IPS-18c (cell line): ENCODE data around the gene P3H2.
"Not testable (repeated sequence)": the region's sequence is repeated elsewhere in the genome, so short reads cannot be mapped to it uniquely, and the experiment has no call there.

ENCODE experiments used
- H3K4me3 ChIP-seq: 2 replicates; pipeline ENCODE4 v1.7.0; 2013; ENCODE audit warnings: low read depth, mild to moderate bottlenecking, low read length, moderate library complexity; ENCODE audit not compliant: insufficient read depth
- H3K9me3 ChIP-seq: one replicate; pipeline ENCODE4 v1.6.1; 2013; ENCODE audit warnings: mild to moderate bottlenecking, low read length, moderate library complexity; ENCODE audit not compliant: control insufficient read depth, insufficient read depth

Gene P3H2

DNA sequence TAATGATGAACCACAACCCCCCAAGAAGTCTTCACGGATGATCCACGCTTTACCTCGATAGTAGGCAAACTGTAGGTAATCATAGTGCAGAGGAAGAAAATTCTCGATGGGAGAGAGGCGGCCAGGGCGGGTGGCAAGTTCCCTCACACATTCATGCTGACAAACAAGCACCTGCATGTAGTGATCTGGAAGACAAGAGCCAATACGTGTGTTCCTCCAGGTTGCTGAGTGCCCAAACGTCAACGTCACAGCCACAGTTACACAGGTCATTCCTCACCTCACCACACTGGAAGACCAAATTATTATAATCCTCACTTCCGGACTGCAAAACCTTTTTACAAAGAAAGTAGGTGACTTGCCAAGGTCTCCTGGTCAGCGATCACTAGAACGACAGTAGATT lies 131.8 kb downstream of the P3H2 start:
- no peak overlapping the region for H3K4me3 ChIP-seq
- H3K9me3 ChIP-seq, result no peaks in the 10 kb centered on the region

- no peaks in the 10 kb centered on the region for H3K9me3 ChIP-seq
- no peak overlapping the region for H3K4me3 ChIP-seq
Measured at GRCh38 chr3:189988322-189988721, 132.4 kb downstream of the P3H2 start.

DNA sequence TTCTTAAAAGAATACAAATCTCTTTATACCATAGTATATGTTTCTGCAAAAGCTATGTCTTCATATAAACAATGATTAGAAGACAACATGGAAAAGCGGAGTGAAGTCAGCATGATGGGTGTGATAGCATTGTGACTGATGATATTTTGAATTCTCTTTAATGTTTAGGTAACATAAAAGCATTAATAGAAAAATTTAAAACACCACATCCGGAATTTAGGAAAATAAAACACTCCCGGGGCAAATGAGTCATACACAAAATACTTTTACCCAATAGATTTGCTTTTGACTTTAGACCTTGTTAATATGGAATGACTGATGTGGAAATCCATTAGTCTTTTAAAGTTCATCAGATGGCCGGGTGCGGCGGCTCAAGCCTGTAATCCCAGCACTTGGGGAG lies 134.7 kb downstream of the P3H2 start:
- Histone ChIP-seq H3K9me3 (no peaks in the 10 kb centered on the region), H3K4me3 (no peak overlapping the region)

DNA sequence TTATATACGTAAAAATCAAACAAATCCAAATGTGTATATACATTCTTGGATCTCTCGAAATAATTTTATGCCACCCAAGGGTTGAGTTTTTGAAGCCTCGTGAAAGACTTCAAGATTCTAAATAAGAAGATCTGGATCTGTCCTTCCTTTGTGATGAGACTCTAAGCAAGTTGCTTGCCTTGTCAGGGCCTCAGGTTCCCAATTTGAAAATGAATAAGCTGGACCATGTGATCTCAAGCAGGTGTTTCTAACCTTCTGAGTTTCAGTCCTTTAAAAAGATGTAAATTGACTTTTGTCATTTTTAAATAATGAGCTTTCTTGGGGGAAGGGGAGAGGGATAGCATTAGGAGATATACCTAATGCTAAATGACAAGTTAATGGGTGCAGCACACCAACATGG lies 137.1 kb downstream of the P3H2 start:
- no peak overlapping the region for H3K4me3 ChIP-seq

GRCh38 chr3:189982321-189982945 lies 138.3 kb downstream of the P3H2 start:
- Histone ChIP-seq H3K4me3 (no peak overlapping the region), H3K9me3 (no peaks in the 10 kb centered on the region)

More for the DNA sequence above, 137.1 kb downstream of the P3H2 start:
- H3K9me3 ChIP-seq, result no peaks in the 10 kb centered on the region

DNA sequence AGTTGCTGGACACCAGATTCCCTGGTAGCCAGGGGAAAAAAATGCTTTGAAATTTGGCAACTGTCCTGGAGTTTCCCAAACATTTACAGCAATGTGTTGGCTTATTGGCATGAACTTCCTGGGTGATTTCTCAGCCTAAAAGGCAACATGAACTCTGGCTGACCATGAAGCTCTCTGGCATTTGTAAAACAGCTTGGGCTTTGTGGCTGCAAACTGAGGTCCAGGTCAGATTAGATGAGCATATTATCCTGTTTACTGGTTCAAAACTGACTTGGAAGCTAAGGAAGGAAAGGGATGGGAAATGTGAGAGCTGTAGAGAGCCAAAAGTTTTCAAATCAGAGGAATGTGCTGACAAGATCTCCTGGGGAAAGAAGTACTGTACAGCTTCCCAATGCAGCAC lies 139.0 kb downstream of the P3H2 start:
- no peak overlapping the region for H3K4me3 ChIP-seq
- H3K9me3 ChIP-seq, result no peaks in the 10 kb centered on the region

- no peaks in the 10 kb centered on the region for H3K9me3 ChIP-seq
- no peak overlapping the region for H3K4me3 ChIP-seq
Measured at GRCh38 chr3:189978753-189979152, 141.9 kb downstream of the P3H2 start.

DNA sequence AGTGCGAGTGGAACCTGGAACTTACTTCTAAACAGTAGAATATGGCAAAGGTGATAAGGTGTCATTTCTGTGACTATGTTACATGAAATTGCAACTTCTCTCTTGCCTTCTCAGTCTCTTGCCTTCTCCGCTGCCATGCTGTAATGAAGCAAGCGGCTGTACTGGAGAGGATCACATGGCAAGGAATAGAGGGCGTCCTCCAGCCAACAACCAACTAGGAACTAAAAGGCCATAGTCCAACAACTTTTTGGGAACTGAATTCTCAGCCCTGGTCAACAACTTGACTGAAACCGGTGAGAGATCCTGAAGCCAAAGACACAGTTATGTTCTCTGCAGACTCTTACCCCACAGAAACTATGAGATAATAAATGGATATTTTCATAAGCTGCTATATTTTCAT lies 143.5 kb downstream of the P3H2 start:
- no peak overlapping the region for H3K4me3 ChIP-seq
- H3K9me3 ChIP-seq, result no peaks in the 10 kb centered on the region

GRCh38 chr3:189975391-189975990 lies 145.2 kb downstream of the P3H2 start:
- no peaks in the 10 kb centered on the region for H3K9me3 ChIP-seq
- no peak overlapping the region for H3K4me3 ChIP-seq

GRCh38 chr3:189974359-189974758 lies 146.3 kb downstream of the P3H2 start:
- H3K9me3 ChIP-seq, result no peaks in the 10 kb centered on the region

DNA sequence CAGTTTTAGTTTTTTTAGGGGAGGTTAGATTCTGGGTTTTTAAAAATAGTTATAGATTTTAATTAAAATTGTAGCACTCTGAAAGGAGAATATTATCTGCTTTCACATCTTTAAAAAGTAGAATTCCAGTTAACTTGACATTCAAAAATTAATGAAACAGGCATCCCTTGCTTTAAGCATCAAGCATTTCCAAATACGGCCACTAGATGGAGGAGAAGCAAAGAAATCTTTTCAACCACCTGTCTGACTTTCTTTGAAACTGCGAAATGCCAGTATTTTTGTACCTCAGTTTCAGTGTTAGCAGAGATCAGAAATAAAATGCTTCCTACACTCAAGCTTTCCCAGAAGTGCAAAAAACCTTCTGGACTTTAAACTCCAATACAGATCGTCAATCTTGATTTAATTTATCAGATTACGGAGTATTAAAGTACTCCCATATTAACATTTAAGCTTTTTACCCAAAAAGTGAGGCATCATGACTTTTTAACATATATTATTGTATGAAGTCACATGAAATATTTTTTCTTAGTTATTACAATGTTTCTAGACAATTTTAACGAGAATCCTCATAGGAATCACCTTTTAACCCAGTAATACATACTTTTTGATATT lies 153.3 kb downstream of the P3H2 start:
- H3K4me3 ChIP-seq, result no peak overlapping the region
- H3K9me3 ChIP-seq, result no peaks in the 10 kb centered on the region

More at GRCh38 chr3:189974359-189974758, 146.3 kb downstream of the P3H2 start:
- no peak overlapping the region for H3K4me3 ChIP-seq

GRCh38 chr3:189966843-189967242 lies 153.9 kb downstream of the P3H2 start:
- H3K9me3 ChIP-seq, result no peaks in the 10 kb centered on the region
- no peak overlapping the region for H3K4me3 ChIP-seq

- no peak overlapping the region for H3K4me3 ChIP-seq
- no peaks in the 10 kb centered on the region for H3K9me3 ChIP-seq
Measured at GRCh38 chr3:189964623-189965332, 155.9 kb downstream of the P3H2 start.

DNA sequence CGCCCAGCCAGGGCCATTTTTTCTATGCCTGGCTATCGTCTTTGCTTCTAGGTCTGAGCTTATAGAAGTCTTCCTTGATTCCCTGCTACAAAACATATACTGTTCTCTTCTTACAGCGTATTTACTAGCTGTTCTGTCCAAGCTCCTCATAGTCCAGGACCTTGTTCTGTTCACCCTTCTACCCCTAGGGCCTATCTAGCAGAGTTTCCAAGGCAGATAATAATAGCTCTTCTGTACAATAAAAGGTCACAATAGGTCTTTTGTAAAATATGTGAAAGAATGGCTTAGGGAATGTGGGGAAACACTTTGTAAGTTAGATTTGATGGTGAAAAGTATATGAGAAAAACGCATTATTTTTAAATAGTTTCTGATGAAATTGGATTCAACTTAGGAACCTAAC lies 158.2 kb downstream of the P3H2 start:
- no peaks in the 10 kb centered on the region for H3K9me3 ChIP-seq
- H3K4me3 ChIP-seq, result no peak overlapping the region

DNA sequence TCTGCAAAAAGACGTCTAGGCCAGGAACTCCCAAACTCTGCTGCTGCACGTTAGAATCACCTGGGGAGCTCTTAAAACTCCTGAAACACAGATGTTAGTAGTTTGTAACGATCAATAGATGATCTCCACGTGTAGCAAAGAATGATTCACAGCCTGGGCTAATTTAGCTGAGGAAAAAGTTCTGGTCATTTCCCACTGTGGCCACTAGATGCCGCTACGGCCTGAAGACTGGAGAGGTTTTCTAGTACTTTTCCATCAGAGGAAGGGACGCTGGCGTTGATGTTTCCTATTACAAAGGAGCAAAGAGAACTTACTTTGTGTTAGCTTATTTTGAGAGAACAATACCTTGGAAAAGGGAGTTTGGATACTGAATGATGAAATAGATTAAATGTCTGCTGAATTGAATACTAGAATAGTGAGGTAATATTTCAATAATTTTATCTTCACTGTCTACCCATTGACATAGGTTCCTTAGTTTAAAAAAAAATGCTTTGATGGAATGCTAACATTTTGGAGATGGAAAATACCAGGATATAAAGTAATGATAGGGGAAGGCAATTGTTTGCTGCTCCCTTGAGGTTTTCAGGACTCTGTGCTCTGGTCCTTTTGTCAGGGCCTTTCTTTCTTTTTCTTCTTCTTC lies 159.1 kb downstream of the P3H2 start:
- Histone ChIP-seq H3K4me3 (no peak overlapping the region), H3K9me3 (no peaks in the 10 kb centered on the region)

DNA sequence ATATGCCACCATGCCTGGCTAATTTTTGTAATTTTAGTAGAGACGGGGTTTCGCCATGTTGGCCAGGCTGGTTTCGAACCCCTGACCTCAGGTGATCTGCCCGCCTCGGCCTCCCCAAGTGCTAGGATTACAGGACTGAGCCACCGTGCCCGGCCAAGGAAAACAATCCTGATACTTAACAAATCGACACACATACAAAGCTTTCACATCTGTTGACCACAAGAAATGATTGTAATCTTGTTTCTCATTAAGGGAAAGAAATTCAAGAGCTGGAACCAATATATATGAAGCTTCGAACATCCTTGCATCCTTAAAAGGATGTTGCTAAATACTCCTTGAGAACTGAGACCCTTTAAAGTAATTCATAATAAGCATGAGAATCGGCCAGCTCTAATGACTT lies 159.6 kb downstream of the P3H2 start:
- not testable (repeated sequence) for H3K4me3 ChIP-seq, H3K9me3 ChIP-seq

DNA sequence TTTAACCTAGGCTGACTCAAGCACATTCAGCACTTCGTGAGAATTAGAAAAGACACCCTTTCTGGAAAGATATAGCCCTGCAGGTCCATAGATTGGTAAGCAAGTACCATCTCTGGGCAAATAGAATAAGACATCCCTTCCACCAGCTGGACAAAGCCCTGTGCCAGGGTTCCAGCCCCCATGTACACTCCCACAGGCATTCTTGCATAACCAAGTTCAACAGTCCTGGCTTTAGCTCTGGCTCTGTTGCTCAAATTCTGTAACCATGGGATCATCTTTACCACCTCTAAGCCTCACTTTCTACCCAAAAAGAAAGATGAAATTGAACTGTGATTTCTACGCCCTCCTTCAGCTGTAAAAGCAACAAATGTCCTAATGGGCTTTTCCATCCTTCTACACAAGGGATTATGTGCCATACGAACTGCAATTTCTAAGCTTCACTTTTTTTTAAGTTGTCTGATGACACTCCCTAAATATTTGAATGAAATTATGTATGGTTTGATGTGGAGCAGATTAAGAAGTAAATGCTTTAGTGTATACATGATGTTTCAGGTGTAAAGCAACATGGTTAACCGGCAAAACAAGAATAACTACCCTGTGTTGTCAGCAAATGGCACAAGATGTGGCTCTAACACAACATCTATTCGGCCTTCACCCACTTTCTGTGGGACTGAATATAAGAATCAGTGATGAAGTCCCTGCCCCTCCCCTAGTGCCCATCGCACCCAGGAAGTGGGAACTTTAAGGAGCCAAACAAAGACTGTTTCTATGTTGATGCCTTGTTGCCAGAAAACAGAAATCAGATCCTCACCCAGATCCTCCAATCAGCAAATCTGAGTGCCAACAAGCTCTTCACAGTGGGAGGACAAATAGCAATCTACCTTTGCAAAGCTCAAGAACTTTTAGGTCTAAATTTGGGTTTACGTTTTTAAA lies 165.7 kb downstream of the P3H2 start:
- Histone ChIP-seq H3K4me3 (no peak overlapping the region), H3K9me3 (no peaks in the 10 kb centered on the region)
